Calu3 (cell line): ENCODE data around the gene PRELID3B. TPM values are rescaled to one million over a fixed set of nuclear protein-coding genes. Genes with fewer than 3 reads are reported as not detected.

Experiments used
- BruUV-seq: library from RNA; stranded (reverse); fragments of 400-500 nt; replicated peaks from 2 replicates; lab custom pipeline; 2021; lab: Mats Ljungman, UMichigan
- CTCF ChIA-PET: fragments of 300-600 bp; sonication (Branson Sonifier 250); formaldehyde crosslinking; loops from one replicate; lab custom pipeline; 2022; ENCODE audit warnings: antibody characterized with exemption; lab: Charles Lee
- DNase-seq: peaks from one replicate; pipeline ENCODE4 v3.0.0; 2022
- H3K27ac Mint-ChIP-seq: one replicate; pipeline ENCODE4 v1.8.0; 2022; ENCODE audit warnings: mixed read lengths; ENCODE audit not compliant: unreplicated experiment
- H3K27me3 Mint-ChIP-seq: one replicate; pipeline ENCODE4 v1.8.0; 2022; ENCODE audit warnings: mixed read lengths; ENCODE audit not compliant: unreplicated experiment
- H3K36me3 Mint-ChIP-seq: one replicate; pipeline ENCODE4 v1.8.0; 2022; ENCODE audit warnings: mild to moderate bottlenecking, moderate library complexity, mixed read lengths; ENCODE audit not compliant: insufficient read depth, unreplicated experiment
- H3K4me1 Mint-ChIP-seq: one replicate; pipeline ENCODE4 v1.8.0; 2022; ENCODE audit warnings: mild to moderate bottlenecking, low read depth, mixed read lengths; ENCODE audit not compliant: unreplicated experiment
- H3K4me3 Mint-ChIP-seq: one replicate; pipeline ENCODE4 v1.8.0; 2022; ENCODE audit warnings: mild to moderate bottlenecking, low read depth, moderate library complexity, mixed read lengths; ENCODE audit not compliant: unreplicated experiment
- H3K9me3 Mint-ChIP-seq: one replicate; pipeline ENCODE4 v1.8.0; 2022; ENCODE audit warnings: low read depth, mixed read lengths; ENCODE audit not compliant: unreplicated experiment
- CTCF ChIP-seq: fragments of 200-600 bp; IDR thresholded peaks from one replicate; pipeline ENCODE4 v1.8.0; 2022; ENCODE audit warnings: antibody characterized with exemption; ENCODE audit not compliant: unreplicated experiment
- intact Hi-C: fragments of 100-400 bp; cut with micrococcal nuclease; formaldehyde crosslinking; loops from one replicate; pipeline ENCODE4 v1.10.0; 2022; ENCODE audit not compliant: unreplicated experiment
- total RNA-seq: library from RNA; stranded (reverse); gene quantifications from 2 replicates; pipeline ENCODE4 v1.2.3, GENCODE V29; 2022

The PRELID3B gene
- total RNA-seq, 1 experiment from 2014 or later = 136 TPM

- no TSS peak for BruUV-seq
- CTCF ChIA-PET = no interaction called here
- Mint-ChIP-seq H3K27ac (no peak overlapping the region), H3K36me3 (no peaks in the 10 kb centered on the region), H3K4me3 (no peak overlapping the region), H3K27me3 (peaks cover 96% of the 10 kb centered on the region), H3K9me3 (no peaks in the 10 kb centered on the region), H3K4me1 (peaks cover 10% of the 10 kb centered on the region)
- no peak for TF ChIP-seq CTCF
- DNase-seq = no peak
- intact Hi-C loops = loop anchor here (10.0 kb wide), 1 partner anchor 173 kb away; no protein-coding TSS in a partner anchor
Measured at GRCh38 chr20:59051666-59052185, 9.1 kb upstream of the PRELID3B start.

GRCh38 chr20:59050437-59050836 is 7.9 kb upstream of the PRELID3B start:
- no peaks in the 10 kb centered on the region for H3K36me3 Mint-ChIP-seq
- CTCF ChIA-PET = no interaction called here
- H3K27ac Mint-ChIP-seq = no peak overlapping the region
- TF ChIP-seq CTCF = no peak
- no peak for DNase-seq
- no TSS peak for BruUV-seq
- no peak overlapping the region for H3K4me3 Mint-ChIP-seq
- H3K4me1 Mint-ChIP-seq = peaks cover 10% of the 10 kb centered on the region
- H3K9me3 Mint-ChIP-seq = no peaks in the 10 kb centered on the region
- peaks cover 83% of the 10 kb centered on the region for H3K27me3 Mint-ChIP-seq
- intact Hi-C loops = loop anchor here (10.0 kb wide), 1 partner anchor 174 kb away; no protein-coding TSS in a partner anchor

GRCh38 chr20:59048681-59049030 is 6.1 kb upstream of the PRELID3B start:
- Mint-ChIP-seq H3K36me3 (peaks cover under 1% of the 10 kb centered on the region), H3K4me3 (no peak overlapping the region)
- no peak for TF ChIP-seq CTCF

GRCh38 chr20:59047938-59048680 is 5.5 kb upstream of the PRELID3B start:
- CTCF ChIA-PET = interaction anchor here (0.9 kb wide), 1 partner anchor 40 kb away, joined by 3 read pairs; no protein-coding TSS in a partner anchor
- no peak overlapping the region for H3K4me3 Mint-ChIP-seq

More at GRCh38 chr20:59048681-59049030, 6.1 kb upstream of the PRELID3B start:
- intact Hi-C loops = no loop called here
- H3K9me3 Mint-ChIP-seq = no peaks in the 10 kb centered on the region
- CTCF ChIA-PET = no interaction called here
- no peak overlapping the region for H3K27ac Mint-ChIP-seq
- peaks cover 65% of the 10 kb centered on the region for H3K27me3 Mint-ChIP-seq
- no peak for DNase-seq
- BruUV-seq = no TSS peak
- H3K4me1 Mint-ChIP-seq = peaks cover 10% of the 10 kb centered on the region

More at GRCh38 chr20:59047938-59048680, 5.5 kb upstream of the PRELID3B start:
- no peak for DNase-seq
- peaks cover 60% of the 10 kb centered on the region for H3K27me3 Mint-ChIP-seq
- H3K36me3 Mint-ChIP-seq = peaks cover 6% of the 10 kb centered on the region
- no peaks in the 10 kb centered on the region for H3K9me3 Mint-ChIP-seq
- H3K27ac Mint-ChIP-seq = no peak overlapping the region
- no TSS peak for BruUV-seq
- peaks cover 10% of the 10 kb centered on the region for H3K4me1 Mint-ChIP-seq
- TF ChIP-seq CTCF = no peak
- intact Hi-C loops = no loop called here
